Activated naive CD8-positive, alpha-beta T cell treated with anti-CD3 and anti-CD28 coated beads, Interleukin-2, amount 10 ng/mL, durations not matched to agents 7 days and 5 days (primary cell): ENCODE results near the gene NHEJ1. TPM values are rescaled to one million over a fixed set of nuclear protein-coding genes. Genes with fewer than 3 reads are reported as not detected.

Experiments
- ATAC-seq: fragments of 150-1000 bp; cut with Tn5 transposase; one replicate; pipeline ENCODE4 v1.10.0; 2021; ENCODE audit warnings: low read depth, moderate library complexity
- POLR2A ChIA-PET: fragments of 350-600 bp; sonication (Branson Sonifier 250); formaldehyde crosslinking; loops from one replicate; lab custom pipeline; 2021; ENCODE audit warnings: antibody characterized with exemption; lab: Charles Lee
- DNase-seq: peaks from one replicate; pipeline ENCODE4 v3.0.0; 2021
- H3K27ac Mint-ChIP-seq: one replicate; pipeline ENCODE4 v1.8.0; 2022; ENCODE audit warnings: mild to moderate bottlenecking, mixed read lengths
- H3K27me3 Mint-ChIP-seq: one replicate; pipeline ENCODE4 v1.8.0; 2022; ENCODE audit warnings: mild to moderate bottlenecking, moderate library complexity, mixed read lengths
- H3K36me3 Mint-ChIP-seq: one replicate; pipeline ENCODE4 v1.8.0; 2021; ENCODE audit warnings: mild to moderate bottlenecking, mixed read lengths
- H3K4me1 Mint-ChIP-seq: one replicate; pipeline ENCODE4 v1.8.0; 2021; ENCODE audit warnings: mixed read lengths
- H3K4me3 Mint-ChIP-seq: one replicate; pipeline ENCODE4 v1.8.0; 2022; ENCODE audit warnings: mild to moderate bottlenecking, moderate library complexity, mixed read lengths
- H3K9me3 Mint-ChIP-seq: one replicate; pipeline ENCODE4 v1.8.0; 2021; ENCODE audit warnings: mixed read lengths
- total RNA-seq, 2 experiments: library from RNA; stranded (reverse); gene quantifications; one replicate each; pipeline ENCODE4 v1.2.3, GENCODE V29; 2021

NHEJ1 gene
- total RNA-seq, 2 experiments from 2014 or later: 16.7 to 17.1 TPM

DNA sequence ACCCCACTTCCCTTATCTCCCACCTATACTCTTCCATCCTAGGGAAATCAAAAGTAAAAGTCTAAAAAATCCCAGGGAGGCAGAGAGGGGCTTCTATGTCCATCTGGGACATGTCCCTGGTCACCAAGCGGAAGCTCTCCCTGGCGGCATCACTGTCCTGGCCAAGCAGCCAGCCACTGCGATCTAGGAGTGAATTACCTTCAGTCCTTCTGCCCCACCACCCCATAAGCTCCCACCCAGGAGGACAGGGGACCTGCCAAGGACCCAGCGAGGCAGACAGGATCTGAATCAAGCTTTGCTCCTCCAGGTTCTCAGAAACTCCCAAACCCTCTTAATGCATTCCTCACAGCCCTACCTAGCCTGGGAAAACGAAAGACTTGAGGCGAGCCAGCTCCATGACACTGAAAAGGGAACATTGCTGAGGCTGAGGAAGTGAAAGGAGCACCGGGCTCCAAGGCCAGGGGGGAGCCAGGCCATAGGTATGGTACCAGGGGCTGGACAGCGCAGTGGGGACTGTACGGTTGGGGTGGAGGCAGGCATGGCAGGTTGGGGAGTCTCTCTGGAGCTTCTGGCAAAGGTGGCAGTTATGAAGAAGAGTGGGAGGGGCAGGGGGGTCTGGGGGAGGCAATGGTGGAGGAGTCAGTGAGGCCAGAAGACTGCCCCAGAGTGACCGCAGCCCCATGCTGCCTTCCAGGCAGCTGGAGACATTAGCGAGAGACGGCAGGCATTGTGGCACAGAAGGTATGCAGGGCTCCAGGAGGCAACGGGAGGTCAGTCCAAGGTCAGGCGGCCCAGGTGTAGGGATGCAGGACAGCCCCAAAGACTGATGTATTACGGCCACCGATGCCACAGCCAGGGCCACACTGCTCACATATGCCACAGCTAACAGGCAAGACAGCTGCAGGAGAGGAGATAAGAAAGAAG lies 11.9 kb upstream of the NHEJ1 start:
- ATAC-seq (no peak), DNase-seq (no peak)
- H3K9me3 Mint-ChIP-seq: no peaks in the 10 kb centered on the region
- H3K4me3 Mint-ChIP-seq: no peak overlapping the region
- H3K27me3 Mint-ChIP-seq: no peaks in the 10 kb centered on the region
- no peak overlapping the region for H3K27ac Mint-ChIP-seq
- peaks cover 31% of the 10 kb centered on the region for H3K4me1 Mint-ChIP-seq
- POLR2A ChIA-PET: interaction anchor here (0.6 to 3.6 kb wide), 3 partner anchors 34 to 80 kb away, joined by 3 to 15 read pairs (median 7); partner anchors contain the start of genes TUBA4B and ZFAND2B
- peaks cover 14% of the 10 kb centered on the region for H3K36me3 Mint-ChIP-seq

GRCh38 chr2:219171231-219171651 lies 10.6 kb upstream of the NHEJ1 start:
- H3K27me3 Mint-ChIP-seq: no peaks in the 10 kb centered on the region
- H3K9me3 Mint-ChIP-seq: no peaks in the 10 kb centered on the region
- H3K27ac Mint-ChIP-seq: no peak overlapping the region
- peaks cover 27% of the 10 kb centered on the region for H3K4me1 Mint-ChIP-seq
- DNase-seq (no peak), ATAC-seq (no peak)
- no peak overlapping the region for H3K4me3 Mint-ChIP-seq
- H3K36me3 Mint-ChIP-seq: peaks cover 19% of the 10 kb centered on the region
- POLR2A ChIA-PET: interaction anchor here (1.0 to 3.6 kb wide), 3 partner anchors 35 to 74 kb away, joined by 4 to 15 read pairs (median 7); partner anchors contain the start of genes GLB1L, STK16 and ZFAND2B

- Mint-ChIP-seq H3K9me3 (no peaks in the 10 kb centered on the region), H3K27me3 (no peaks in the 10 kb centered on the region), H3K27ac (no peak within 1 kb of the TSS), H3K36me3 (peaks cover 19% of the 10 kb centered on the region), H3K4me3 (no peak within 1 kb of the TSS), H3K4me1 (peaks cover 17% of the 10 kb centered on the region)
- POLR2A ChIA-PET: interaction anchor here (3.6 kb wide), 1 partner anchor 36 kb away, joined by 15 read pairs; the partner anchor contains the start of gene ZFAND2B
- no peak for DNase-seq
- ATAC-seq: no peak
Observed at GRCh38 chr2:219169930-219170654, 9.5 kb upstream of the NHEJ1 start, which contains the start of gene SLC23A3. Gene SLC23A3, minus strand, starts transcription at chr2:219170029. Its CDS starts 45 bp downstream, at chr2:219169984.

GRCh38 chr2:219168932-219169331 lies 8.3 kb upstream of the NHEJ1 start:
- Mint-ChIP-seq H3K4me1 (peaks cover 6% of the 10 kb centered on the region), H3K27me3 (no peaks in the 10 kb centered on the region), H3K4me3 (no peak overlapping the region), H3K27ac (no peak overlapping the region), H3K36me3 (peaks cover 9% of the 10 kb centered on the region), H3K9me3 (no peaks in the 10 kb centered on the region)
- DNase-seq (no peak), ATAC-seq (no peak)
- POLR2A ChIA-PET: no interaction called here

- H3K9me3 Mint-ChIP-seq: no peaks in the 10 kb centered on the region
- POLR2A ChIA-PET: no interaction called here
- DNase-seq (no peak), ATAC-seq (no peak)
- no peaks in the 10 kb centered on the region for H3K27me3 Mint-ChIP-seq
- peaks cover 8% of the 10 kb centered on the region for H3K36me3 Mint-ChIP-seq
- H3K27ac Mint-ChIP-seq: no peak overlapping the region
- peaks cover 5% of the 10 kb centered on the region for H3K4me1 Mint-ChIP-seq
- no peak overlapping the region for H3K4me3 Mint-ChIP-seq
Observed at GRCh38 chr2:219168526-219168925, 7.9 kb upstream of the NHEJ1 start.

DNA sequence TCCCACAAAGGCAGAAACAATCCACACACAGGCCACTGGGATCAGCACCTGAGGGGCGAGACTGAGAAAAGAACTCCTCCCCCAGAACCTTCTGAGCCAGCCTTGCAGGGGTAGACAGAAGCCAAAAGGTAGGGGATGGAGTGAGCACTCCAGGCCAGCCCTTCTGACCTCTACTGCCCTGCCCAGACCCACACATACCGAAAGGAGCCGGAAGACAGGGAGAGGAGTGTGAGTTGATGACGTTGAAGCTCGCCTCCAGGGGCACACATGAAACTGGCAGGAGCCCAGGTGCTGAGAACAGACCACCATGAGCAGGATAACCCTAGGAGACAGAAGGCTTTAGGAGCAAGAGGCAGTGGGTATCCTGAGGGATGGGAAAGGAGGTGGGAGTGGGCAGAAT lies 7.4 kb upstream of the NHEJ1 start:
- Mint-ChIP-seq H3K4me3 (no peak overlapping the region), H3K9me3 (no peaks in the 10 kb centered on the region), H3K36me3 (peaks cover 8% of the 10 kb centered on the region), H3K27ac (no peak overlapping the region), H3K27me3 (no peaks in the 10 kb centered on the region), H3K4me1 (peaks cover 5% of the 10 kb centered on the region)
- DNase-seq (no peak), ATAC-seq (no peak)
- POLR2A ChIA-PET: no interaction called here

DNA sequence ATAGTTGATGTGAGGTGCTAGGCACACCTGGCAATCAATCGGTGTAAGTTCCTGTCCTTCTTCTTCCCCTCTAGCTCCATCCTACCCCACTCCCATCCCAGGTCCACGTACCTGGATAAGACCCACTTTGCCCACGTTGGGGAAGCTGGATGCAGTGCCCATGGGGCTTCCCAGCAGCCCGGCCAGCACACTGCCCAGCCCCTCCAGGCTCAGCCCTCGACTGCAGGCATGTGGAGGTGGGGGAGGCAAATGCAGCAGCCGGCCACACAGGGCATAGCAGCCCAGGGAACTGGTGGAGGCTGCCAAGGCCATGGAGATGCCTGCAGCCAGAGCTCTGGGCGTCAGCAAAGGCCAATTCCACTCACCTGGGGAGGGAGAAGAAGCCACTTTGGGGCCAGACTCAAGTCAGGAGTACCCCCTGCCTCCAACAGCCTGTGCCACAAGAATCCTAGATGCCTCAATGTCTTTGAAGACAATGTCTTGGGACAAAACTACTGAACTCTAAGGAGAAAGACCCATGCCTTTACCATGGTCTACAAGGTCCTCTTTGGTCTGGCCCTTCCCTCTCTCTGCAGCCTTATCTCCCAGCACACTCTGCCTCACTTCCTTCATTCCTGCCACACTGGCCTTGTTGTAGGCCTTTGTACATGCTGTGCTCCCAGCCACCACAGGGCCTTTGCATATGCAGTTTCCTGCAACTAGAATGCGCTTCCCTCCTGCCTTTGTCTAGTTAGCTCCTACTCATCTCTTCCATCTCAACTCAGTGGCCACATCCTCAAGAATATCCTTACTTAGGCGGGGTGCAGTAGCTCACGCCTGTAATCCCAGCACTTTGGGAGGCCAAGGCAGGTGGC lies 4.7 kb upstream of the NHEJ1 start:
- peaks cover 7% of the 10 kb centered on the region for H3K4me1 Mint-ChIP-seq
- H3K9me3 Mint-ChIP-seq: no peaks in the 10 kb centered on the region
- no peak for DNase-seq
- peaks cover 7% of the 10 kb centered on the region for H3K36me3 Mint-ChIP-seq
- no peak for ATAC-seq
- H3K27ac Mint-ChIP-seq: no peak overlapping the region
- H3K27me3 Mint-ChIP-seq: no peaks in the 10 kb centered on the region
- H3K4me3 Mint-ChIP-seq: no peak overlapping the region
- POLR2A ChIA-PET: no interaction called here

DNA sequence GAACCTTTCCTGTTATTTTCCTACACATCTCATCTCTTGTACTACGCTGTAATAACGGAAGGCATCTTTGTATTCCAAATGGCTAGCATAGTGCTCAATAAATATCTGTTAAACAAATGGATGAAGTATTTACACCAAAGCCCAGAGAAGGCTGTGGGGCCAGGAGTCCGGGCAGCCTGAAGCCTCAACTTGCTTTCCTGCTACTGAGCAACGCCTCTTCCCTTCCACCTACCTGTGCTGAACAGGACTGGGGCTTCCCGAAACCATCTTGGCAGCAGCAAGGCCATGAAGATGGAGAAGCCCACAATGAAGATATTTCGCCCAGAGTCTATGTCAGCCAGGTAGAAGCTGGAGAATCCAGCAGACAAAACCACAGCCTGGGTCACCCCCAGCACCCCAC lies 2.5 kb upstream of the NHEJ1 start:
- H3K27ac Mint-ChIP-seq: no peak overlapping the region
- DNase-seq (no peak), ATAC-seq (no peak)
- peaks cover 7% of the 10 kb centered on the region for H3K36me3 Mint-ChIP-seq
- no peak overlapping the region for H3K4me3 Mint-ChIP-seq
- POLR2A ChIA-PET: no interaction called here
- H3K4me1 Mint-ChIP-seq: peaks cover 11% of the 10 kb centered on the region
- no peaks in the 10 kb centered on the region for H3K27me3 Mint-ChIP-seq
- no peaks in the 10 kb centered on the region for H3K9me3 Mint-ChIP-seq

GRCh38 chr2:219161097-219161496 lies 482 bp upstream of the NHEJ1 start:
- DNase-seq (no peak), ATAC-seq (no peak)
- Mint-ChIP-seq H3K36me3 (peaks cover 11% of the 10 kb centered on the region), H3K4me3 (peak overlapping the region; percentile 85), H3K27ac (peak overlapping the region; percentile 96), H3K9me3 (no peaks in the 10 kb centered on the region), H3K27me3 (no peaks in the 10 kb centered on the region), H3K4me1 (peaks cover 15% of the 10 kb centered on the region)
- POLR2A ChIA-PET: interaction anchor here (1.2 to 2.5 kb wide), 2 partner anchors 50 to 134 kb away, joined by 3 to 10 read pairs; no protein-coding TSS in a partner anchor

- peak overlapping the region; percentile 96 for H3K27ac Mint-ChIP-seq
- no peak for ATAC-seq
- no peaks in the 10 kb centered on the region for H3K27me3 Mint-ChIP-seq
- H3K36me3 Mint-ChIP-seq: peaks cover 11% of the 10 kb centered on the region
- no peaks in the 10 kb centered on the region for H3K9me3 Mint-ChIP-seq
- POLR2A ChIA-PET: interaction anchor here (0.7 to 2.5 kb wide), 11 partner anchors 16 to 135 kb away, joined by 3 to 10 read pairs (median 4); partner anchors contain the start of genes ABCB6, CNPPD1, DNAJB2 and TUBA4A
- H3K4me1 Mint-ChIP-seq: peaks cover 15% of the 10 kb centered on the region
- no peak for DNase-seq
- peak overlapping the region; percentile 85 for H3K4me3 Mint-ChIP-seq
Observed at GRCh38 chr2:219159771-219160185, 837 bp downstream of the NHEJ1 start.

- DNase-seq (no peak), ATAC-seq (no peak)
- Mint-ChIP-seq H3K27ac (no peak overlapping the region), H3K36me3 (peaks cover 11% of the 10 kb centered on the region), H3K4me3 (no peak overlapping the region), H3K4me1 (peaks cover 15% of the 10 kb centered on the region), H3K9me3 (no peaks in the 10 kb centered on the region), H3K27me3 (no peaks in the 10 kb centered on the region)
- POLR2A ChIA-PET: interaction anchor here (0.6 to 2.5 kb wide), 4 partner anchors 18 to 136 kb away, joined by 3 to 10 read pairs (median 6); partner anchors contain the start of genes CNPPD1 and DNAJB2
Observed at GRCh38 chr2:219158586-219158985, 2.0 kb downstream of the NHEJ1 start.

DNA sequence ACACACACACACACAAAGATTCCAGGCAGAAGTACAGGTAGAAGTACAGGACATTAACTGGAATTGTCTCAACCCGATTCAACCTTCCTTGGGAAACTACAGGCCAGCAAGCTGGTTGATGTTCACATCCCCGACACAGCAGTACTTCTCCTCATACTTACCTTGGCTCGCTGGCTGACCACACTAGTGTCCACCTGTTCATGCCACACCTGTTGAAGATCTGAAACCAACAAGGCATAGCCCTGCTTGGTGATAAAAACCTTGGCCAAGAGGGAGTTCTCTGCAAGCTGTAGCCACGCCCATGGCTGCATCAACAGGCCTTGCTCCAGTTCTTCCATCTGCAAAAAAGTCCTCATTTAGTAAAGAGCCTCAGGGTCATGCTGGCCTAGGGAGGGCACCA lies 2.6 kb downstream of the NHEJ1 start:
- POLR2A ChIA-PET: no interaction called here
- Mint-ChIP-seq H3K27me3 (no peaks in the 10 kb centered on the region), H3K9me3 (no peaks in the 10 kb centered on the region), H3K27ac (no peak overlapping the region), H3K36me3 (peaks cover 11% of the 10 kb centered on the region), H3K4me1 (peaks cover 15% of the 10 kb centered on the region), H3K4me3 (no peak overlapping the region)
- DNase-seq: no peak
- no peak for ATAC-seq
